ENCODE results near the gene ZNF410. TPM values are rescaled to one million over a fixed set of nuclear protein-coding genes. Genes with fewer than 3 reads are reported as not detected.

Gene ZNF410
- total RNA-seq, 2 donors from 2014 or later: 34.2 to 40.7 TPM

GRCh38 chr14:73968885-73969284, 82.2 kb downstream of the ZNF410 start:
- WGBS, 2 experiments (ENCODE audit: insufficient coverage in 1 of 2, insufficient read length in 1 of 2): 89 to 90% methylated on average over 1 to 2 of the region's 2 CpGs
- no peak for DNase-seq
- TF ChIP-seq CTCF (conservative IDR thresholded peaks at IDR 0.05): no peak

GRCh38 chr14:73973497-73973896, 86.8 kb downstream of the ZNF410 start:
- H3K9me3 Mint-ChIP-seq: no peaks in the 10 kb centered on the region
- Histone ChIP-seq H3K9me3 (ENCODE audit: control insufficient read depth, low read length) (no peaks in the 10 kb centered on the region), H3K27me3 (ENCODE audit: control insufficient read depth, insufficient read depth, low read length, poor library complexity, severe bottlenecking) (no peaks in the 10 kb centered on the region), H3K4me3 (ENCODE audit: low read length) (no peak overlapping the region), H3K4me1 (ENCODE audit: control insufficient read depth, insufficient read depth, low read length) (peaks cover 6% of the 10 kb centered on the region), H3K9ac (ENCODE audit: extremely low read depth, low read length, poor library complexity, severe bottlenecking) (no peak overlapping the region), H3K27ac (ENCODE audit: low read depth, low read length) (no peak overlapping the region), H3K36me3 (ENCODE audit: control insufficient read depth, insufficient read depth, low read length) (peaks cover 33% of the 10 kb centered on the region)
- H3K27ac Mint-ChIP-seq: no peak overlapping the region
- peaks cover 6% of the 10 kb centered on the region for H3K4me1 Mint-ChIP-seq
- DNase-seq: no peak
- H3K4me3 Mint-ChIP-seq: no peak overlapping the region
- H3K27me3 Mint-ChIP-seq (ENCODE audit: insufficient read depth): no peaks in the 10 kb centered on the region
- 86 to 94% methylated on average over 2 of the region's 2 CpGs for WGBS, 2 experiments (ENCODE audit: insufficient coverage in 1 of 2, insufficient read length in 1 of 2)
- TF ChIP-seq CTCF (conservative IDR thresholded peaks at IDR 0.05): no peak
- peaks cover 42% of the 10 kb centered on the region for H3K36me3 Mint-ChIP-seq (ENCODE audit: low read depth)

More at GRCh38 chr14:73968885-73969284, 82.2 kb downstream of the ZNF410 start:
- H3K36me3 ChIP-seq (ENCODE audit: control insufficient read depth, insufficient read depth, low read length): peaks cover 49% of the 10 kb centered on the region
- peaks cover 6% of the 10 kb centered on the region for H3K4me1 ChIP-seq (ENCODE audit: control insufficient read depth, insufficient read depth, low read length)
- Mint-ChIP-seq H3K27ac (no peak overlapping the region), H3K27me3 (ENCODE audit: insufficient read depth) (no peaks in the 10 kb centered on the region), H3K36me3 (ENCODE audit: low read depth) (peaks cover 41% of the 10 kb centered on the region), H3K4me1 (peaks cover 6% of the 10 kb centered on the region), H3K4me3 (no peak overlapping the region), H3K9me3 (no peaks in the 10 kb centered on the region)
- H3K9ac ChIP-seq (ENCODE audit: extremely low read depth, low read length, poor library complexity, severe bottlenecking): no peak overlapping the region
- no peaks in the 10 kb centered on the region for H3K9me3 ChIP-seq (ENCODE audit: control insufficient read depth, low read length)
- no peak overlapping the region for H3K27ac ChIP-seq (ENCODE audit: low read depth, low read length)
- H3K27me3 ChIP-seq (ENCODE audit: control insufficient read depth, insufficient read depth, low read length, poor library complexity, severe bottlenecking): no peaks in the 10 kb centered on the region
- H3K4me3 ChIP-seq (ENCODE audit: low read length): no peak overlapping the region

- Mint-ChIP-seq H3K9me3 (no peaks in the 10 kb centered on the region), H3K27ac (peak overlapping the region; percentile 21), H3K36me3 (ENCODE audit: low read depth) (peaks cover 34% of the 10 kb centered on the region), H3K4me1 (peaks cover 6% of the 10 kb centered on the region), H3K27me3 (ENCODE audit: insufficient read depth) (no peaks in the 10 kb centered on the region), H3K4me3 (no peak overlapping the region)
- H3K9ac ChIP-seq (ENCODE audit: extremely low read depth, low read length, poor library complexity, severe bottlenecking): no peak overlapping the region
- H3K27me3 ChIP-seq (ENCODE audit: control insufficient read depth, insufficient read depth, low read length, poor library complexity, severe bottlenecking): no peaks in the 10 kb centered on the region
- 96% methylated on average over 5 to 6 of the region's 6 CpGs for WGBS, 2 experiments (ENCODE audit: insufficient coverage in 1 of 2, insufficient read length in 1 of 2)
- peaks cover 20% of the 10 kb centered on the region for H3K36me3 ChIP-seq (ENCODE audit: control insufficient read depth, insufficient read depth, low read length)
- DNase-seq: no peak
- H3K9me3 ChIP-seq (ENCODE audit: control insufficient read depth, low read length): no peaks in the 10 kb centered on the region
- TF ChIP-seq CTCF (conservative IDR thresholded peaks at IDR 0.05): no peak
- H3K27ac ChIP-seq (ENCODE audit: low read depth, low read length): no peak overlapping the region
- H3K4me3 ChIP-seq (ENCODE audit: low read length): no peak overlapping the region
- peaks cover 6% of the 10 kb centered on the region for H3K4me1 ChIP-seq (ENCODE audit: control insufficient read depth, insufficient read depth, low read length)
Observed at GRCh38 chr14:73976125-73976524, 89.5 kb downstream of the ZNF410 start.

All from endodermal cell (in vitro differentiated cells).